ENCODE measurements around the gene CCL28. TPM values are rescaled to one million over a fixed set of nuclear protein-coding genes. Genes with fewer than 3 reads are reported as not detected.

Gene CCL28
- total RNA-seq, 1 experiment from 2014 or later: not detected

DNA sequence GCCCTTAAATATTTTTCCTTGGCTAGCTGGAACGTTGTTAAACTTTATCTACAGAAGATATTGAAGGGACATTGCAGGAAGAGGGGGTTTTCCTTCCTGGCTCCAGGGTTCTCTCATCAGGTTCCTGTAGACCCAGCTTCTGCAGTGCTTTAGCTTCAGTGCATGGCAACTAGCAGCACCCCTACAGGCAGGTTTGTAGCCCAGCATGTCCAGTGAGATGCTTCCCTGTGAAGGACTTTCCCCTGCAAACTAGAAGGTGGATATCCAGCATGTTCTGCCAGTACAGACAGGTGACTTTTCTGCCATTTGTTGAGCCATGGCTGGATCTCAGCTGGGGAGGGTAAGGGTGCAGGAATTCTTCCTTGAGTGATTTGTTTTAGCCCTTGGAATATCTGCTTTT, 10.4 kb downstream of the CCL28 start:
- peak; percentile 52 for DNase-seq
- Histone ChIP-seq H3K56ac (ENCODE audit: insufficient read length, low read depth, low read length) (no peak overlapping the region), H3K79me2 (ENCODE audit: insufficient read depth, low read length) (no peaks in the 10 kb centered on the region), H2BK15ac (ENCODE audit: low read depth, low read length) (no peak overlapping the region), H3K4me1 (ENCODE audit: insufficient read depth, low read length) (no peaks in the 10 kb centered on the region), H3K27me3 (ENCODE audit: insufficient read depth, low read length) (no peaks in the 10 kb centered on the region), H4K8ac (replicated peaks; ENCODE audit: insufficient read length, low read depth, low read length) (no peak overlapping the region), H2BK5ac (ENCODE audit: insufficient read length, low read length) (no peak overlapping the region), H3K18ac (ENCODE audit: insufficient read length, low read depth, low read length) (no peak overlapping the region), H4K20me1 (ENCODE audit: control insufficient read depth, insufficient read depth, insufficient read length) (no peaks in the 10 kb centered on the region), H3K27ac (ENCODE audit: insufficient read length, low read depth, low read length) (no peak overlapping the region), H3K9ac (ENCODE audit: extremely low read depth, insufficient read length, low read length) (no peak overlapping the region), H3K4me2 (ENCODE audit: insufficient read depth, insufficient read length, low read length) (no peak overlapping the region), H3K23ac (ENCODE audit: insufficient read length, low read depth, low read length) (no peak overlapping the region), H2AFZ (ENCODE audit: low read length) (no peak overlapping the region), H4K91ac (ENCODE audit: insufficient read length, low read depth, low read length) (no peak overlapping the region), H2BK120ac (ENCODE audit: low read depth, low read length, poor library complexity, severe bottlenecking) (no peak overlapping the region), H3K79me1 (ENCODE audit: insufficient read depth, low read depth, low read length, poor library complexity, severe bottlenecking) (no peaks in the 10 kb centered on the region), H3K9me3 (ENCODE audit: control insufficient read depth, low read depth, low read length) (no peaks in the 10 kb centered on the region), H3T11ph (ENCODE audit: low read length) (no peak overlapping the region), H3K23me2 (ENCODE audit: insufficient read length, low read depth, low read length, poor library complexity, severe bottlenecking) (peaks cover 2% of the 10 kb centered on the region), H3K14ac (ENCODE audit: insufficient read depth, low read length) (no peak overlapping the region), H2BK12ac (ENCODE audit: insufficient read length, low read depth, low read length) (no peak overlapping the region), H4K5ac (ENCODE audit: insufficient read length, low read depth, low read length) (no peak overlapping the region), H3K4ac (ENCODE audit: low read depth, low read length) (no peak overlapping the region), H2BK20ac (ENCODE audit: low read depth, low read length, poor library complexity, severe bottlenecking) (no peak overlapping the region), H2AK5ac (ENCODE audit: insufficient read length, low read length) (no peak overlapping the region)
- peaks cover 2 to 6% (median 2%) of the 10 kb centered on the region in 3 experiments; a peak in 3 of 7 replicates for H3K36me3 Mint-ChIP-seq (ENCODE audit: insufficient read depth in 1 of 3, low read depth in 3 of 3)
- no peak overlapping the region for H3K4me3 Mint-ChIP-seq
- peaks cover 5 to 6% of the 10 kb centered on the region in 2 experiments; a peak in 4 of 5 replicates for H3K9me3 Mint-ChIP-seq
- TF ChIP-seq, protein P1, sequence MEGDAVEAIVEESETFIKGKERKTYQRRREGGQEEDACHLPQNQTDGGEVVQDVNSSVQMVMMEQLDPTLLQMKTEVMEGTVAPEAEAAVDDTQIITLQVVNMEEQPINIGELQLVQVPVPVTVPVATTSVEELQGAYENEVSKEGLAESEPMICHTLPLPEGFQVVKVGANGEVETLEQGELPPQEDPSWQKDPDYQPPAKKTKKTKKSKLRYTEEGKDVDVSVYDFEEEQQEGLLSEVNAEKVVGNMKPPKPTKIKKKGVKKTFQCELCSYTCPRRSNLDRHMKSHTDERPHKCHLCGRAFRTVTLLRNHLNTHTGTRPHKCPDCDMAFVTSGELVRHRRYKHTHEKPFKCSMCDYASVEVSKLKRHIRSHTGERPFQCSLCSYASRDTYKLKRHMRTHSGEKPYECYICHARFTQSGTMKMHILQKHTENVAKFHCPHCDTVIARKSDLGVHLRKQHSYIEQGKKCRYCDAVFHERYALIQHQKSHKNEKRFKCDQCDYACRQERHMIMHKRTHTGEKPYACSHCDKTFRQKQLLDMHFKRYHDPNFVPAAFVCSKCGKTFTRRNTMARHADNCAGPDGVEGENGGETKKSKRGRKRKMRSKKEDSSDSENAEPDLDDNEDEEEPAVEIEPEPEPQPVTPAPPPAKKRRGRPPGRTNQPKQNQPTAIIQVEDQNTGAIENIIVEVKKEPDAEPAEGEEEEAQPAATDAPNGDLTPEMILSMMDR (conservative IDR thresholded peaks at IDR 0.05): peak; percentile 52; the same call in 2 of the 3 replicates
- no peak overlapping the region; a peak in 1 of 7 replicates for H3K27ac Mint-ChIP-seq
- H3K27me3 Mint-ChIP-seq (ENCODE audit: low read depth): peaks cover 11% of the 10 kb centered on the region
- H3K4me1 Mint-ChIP-seq: no peaks in the 10 kb centered on the region
- no CpG with 5 or more reads among the region's 1 CpG for WGBS (ENCODE audit: extremely low coverage, insufficient read length, low lambda C conversion rate)

Measured in H9 (cell line).